Fibroblast of lung (primary cell): ENCODE data around the gene FMNL2. TPM values are rescaled to one million over a fixed set of nuclear protein-coding genes. Genes with fewer than 3 reads are reported as not detected.

ENCODE experiments used
- DNase-seq, 2 donors: peaks; one replicate each; pipeline versions ENCODE4 v3.0.0 to v3.0.0-alpha.2; 2010; ENCODE audit warnings: low read depth in 2 of 2
- H2AFZ ChIP-seq: 2 replicates; pipeline ENCODE4 v1.5.1; 2012; ENCODE audit warnings: low read length, control low read depth, inconsistent platforms
- H3K27ac ChIP-seq: 2 replicates; pipeline ENCODE4 v1.5.1; 2011; ENCODE audit warnings: low read length, control low read depth; ENCODE audit not compliant: insufficient read depth
- H3K27me3 ChIP-seq: 2 replicates; pipeline ENCODE4 v1.5.1; 2011; ENCODE audit warnings: mild to moderate bottlenecking, low read length; ENCODE audit not compliant: control insufficient read depth, insufficient read depth
- H3K36me3 ChIP-seq: 2 replicates; pipeline ENCODE4 v1.5.1; 2011; ENCODE audit warnings: low read length; ENCODE audit not compliant: control insufficient read depth, insufficient read depth
- H3K4me1 ChIP-seq: 2 replicates; pipeline ENCODE4 v1.5.1; 2011; ENCODE audit warnings: low read length; ENCODE audit not compliant: control insufficient read depth, insufficient read depth; ENCODE audit errors: extremely low read depth
- H3K4me2 ChIP-seq: 2 replicates; pipeline ENCODE4 v1.5.1; 2011; ENCODE audit warnings: low read length, control low read depth; ENCODE audit not compliant: insufficient read depth; ENCODE audit errors: extremely low read depth
- H3K4me3 ChIP-seq, 4 experiments: fragments of 200-600 bp in 1 of 4; sonication (generic) in 1 of 4; replicated peaks in 1 of 4; 2 replicates each; pipeline ENCODE4 v1.5.1; 2011 to 2016; ENCODE audit warnings: low read length in 4 of 4, low read depth in 3 of 4, mild to moderate bottlenecking in 3 of 4, control low read depth in 2 of 4, inconsistent platforms in 1 of 4, mixed read lengths in 1 of 4; ENCODE audit not compliant: insufficient read depth in 1 of 4; ENCODE audit errors: control extremely low read depth in 1 of 4
- H3K79me2 ChIP-seq: 2 replicates; pipeline ENCODE4 v1.5.1; 2012; ENCODE audit warnings: mild to moderate bottlenecking, low read length, inconsistent platforms; ENCODE audit not compliant: control insufficient read depth, insufficient read depth
- H3K9ac ChIP-seq: 2 replicates; pipeline ENCODE4 v1.5.1; 2011; ENCODE audit warnings: mild to moderate bottlenecking, low read length, control low read depth; ENCODE audit not compliant: insufficient read depth
- H3K9me3 ChIP-seq: 2 replicates; pipeline ENCODE4 v1.5.1; 2012; ENCODE audit warnings: low read depth, low read length; ENCODE audit not compliant: control insufficient read depth, insufficient read depth
- H4K20me1 ChIP-seq: 2 replicates; pipeline ENCODE4 v1.5.1; 2011; ENCODE audit warnings: low read length; ENCODE audit not compliant: control insufficient read depth, insufficient read depth; ENCODE audit errors: extremely low read depth
- EZH2 ChIP-seq: IDR thresholded peaks from 2 replicates; pipeline ENCODE4 v1.5.1; 2012; ENCODE audit warnings: low read length, control low read depth, mild to moderate bottlenecking; ENCODE audit errors: missing control alignments
- polyA plus RNA-seq, 2 donors: library from polyadenylated mRNA; depleted of rRNA in 1 of 2; stranded (reverse) in 1 of 2; unstranded in 1 of 2; fragments of >200 nt; gene quantifications; 2 replicates each; pipeline ENCODE4 v1.2.1, GENCODE V29; 2011 to 2012; ENCODE audit warnings: missing spikeins in 1 of 2
- total RNA-seq: library from RNA; depleted of rRNA; stranded (reverse); fragments of >200 nt; gene quantifications from 2 replicates; pipeline ENCODE4 v1.2.1, GENCODE V29; 2014
- TF ChIP-seq, protein P1 (sequence below), 2 donors: IDR thresholded peaks in 1 of 2; conservative IDR thresholded peaks in 1 of 2; 1 replicate in 1 of 2; 2 replicates in 1 of 2; pipeline ENCODE4 v1.5.1; 2011 to 2012; ENCODE audit warnings: low read length in 2 of 2, control low read depth in 1 of 2, inconsistent platforms in 1 of 2, low read depth in 1 of 2, mild to moderate bottlenecking in 1 of 2

The FMNL2 gene
- total and polyA plus RNA-seq, 2 donors (not counting 1 experiment from before 2014, with no cell fraction given): 12.0 to 30.2 TPM

GRCh38 chr2:152418688-152419087 is 83.7 kb downstream of the FMNL2 start:
- TF ChIP-seq EZH2: no peak
- TF ChIP-seq, protein P1, sequence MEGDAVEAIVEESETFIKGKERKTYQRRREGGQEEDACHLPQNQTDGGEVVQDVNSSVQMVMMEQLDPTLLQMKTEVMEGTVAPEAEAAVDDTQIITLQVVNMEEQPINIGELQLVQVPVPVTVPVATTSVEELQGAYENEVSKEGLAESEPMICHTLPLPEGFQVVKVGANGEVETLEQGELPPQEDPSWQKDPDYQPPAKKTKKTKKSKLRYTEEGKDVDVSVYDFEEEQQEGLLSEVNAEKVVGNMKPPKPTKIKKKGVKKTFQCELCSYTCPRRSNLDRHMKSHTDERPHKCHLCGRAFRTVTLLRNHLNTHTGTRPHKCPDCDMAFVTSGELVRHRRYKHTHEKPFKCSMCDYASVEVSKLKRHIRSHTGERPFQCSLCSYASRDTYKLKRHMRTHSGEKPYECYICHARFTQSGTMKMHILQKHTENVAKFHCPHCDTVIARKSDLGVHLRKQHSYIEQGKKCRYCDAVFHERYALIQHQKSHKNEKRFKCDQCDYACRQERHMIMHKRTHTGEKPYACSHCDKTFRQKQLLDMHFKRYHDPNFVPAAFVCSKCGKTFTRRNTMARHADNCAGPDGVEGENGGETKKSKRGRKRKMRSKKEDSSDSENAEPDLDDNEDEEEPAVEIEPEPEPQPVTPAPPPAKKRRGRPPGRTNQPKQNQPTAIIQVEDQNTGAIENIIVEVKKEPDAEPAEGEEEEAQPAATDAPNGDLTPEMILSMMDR (conservative IDR thresholded peaks at IDR 0.05 in 1 of 2, IDR thresholded peaks at IDR 0.05 in 1 of 2; ENCODE audit: low read depth in 1 of 2, low read length in 2 of 2): no peak
- Histone ChIP-seq H3K4me3 (no peak overlapping the region), H3K9ac (no peak overlapping the region), H3K4me2 (no peak overlapping the region), H4K20me1 (no peaks in the 10 kb centered on the region), H3K36me3 (no peaks in the 10 kb centered on the region), H3K9me3 (no peaks in the 10 kb centered on the region), H3K4me1 (peaks cover 13% of the 10 kb centered on the region), H3K27ac (no peak overlapping the region), H3K79me2 (peaks cover 5% of the 10 kb centered on the region), H3K27me3 (no peaks in the 10 kb centered on the region), H2AFZ (no peak overlapping the region)
- DNase-seq: peak; percentile 50 to 61

GRCh38 chr2:152419944-152420343 is 85.0 kb downstream of the FMNL2 start:
- H3K9ac ChIP-seq: no peak overlapping the region
- no peaks in the 10 kb centered on the region for H3K9me3 ChIP-seq
- DNase-seq: no peak
- no peaks in the 10 kb centered on the region for H3K36me3 ChIP-seq
- H2AFZ ChIP-seq: no peak overlapping the region
- H3K4me1 ChIP-seq: peaks cover 13% of the 10 kb centered on the region
- H3K4me3 ChIP-seq: no peak overlapping the region
- no peak overlapping the region for H3K4me2 ChIP-seq
- no peaks in the 10 kb centered on the region for H3K27me3 ChIP-seq
- H3K27ac ChIP-seq: no peak overlapping the region
- TF ChIP-seq EZH2: no peak
- TF ChIP-seq, protein P1 (conservative IDR thresholded peaks at IDR 0.05 in 1 of 2, IDR thresholded peaks at IDR 0.05 in 1 of 2; ENCODE audit: low read depth in 1 of 2, low read length in 2 of 2): no peak
- peaks cover 5% of the 10 kb centered on the region for H3K79me2 ChIP-seq
- H4K20me1 ChIP-seq: no peaks in the 10 kb centered on the region

DNA sequence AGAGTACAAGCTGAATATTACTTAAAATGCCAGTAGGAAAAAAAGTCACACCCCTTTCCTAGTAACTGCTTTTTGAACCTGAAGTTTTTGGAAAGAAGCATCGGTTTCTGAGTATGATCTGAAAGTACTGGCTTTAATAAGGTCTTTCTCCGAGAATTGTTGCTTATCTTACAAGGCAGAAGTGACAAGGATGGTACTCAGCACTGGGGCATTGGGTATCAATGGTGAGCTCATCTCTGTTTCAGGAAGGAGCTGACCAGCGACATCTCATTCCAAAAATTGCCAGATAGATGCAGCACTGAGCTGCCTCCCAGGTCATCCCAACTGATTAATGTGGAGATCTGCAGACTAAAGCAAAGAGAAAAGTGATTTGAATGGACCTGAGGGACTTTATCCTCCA is 85.4 kb downstream of the FMNL2 start:
- no peaks in the 10 kb centered on the region for H3K27me3 ChIP-seq
- no peak overlapping the region for H3K4me3 ChIP-seq
- H3K9me3 ChIP-seq: no peaks in the 10 kb centered on the region
- TF ChIP-seq, protein P1 (conservative IDR thresholded peaks at IDR 0.05 in 1 of 2, IDR thresholded peaks at IDR 0.05 in 1 of 2; ENCODE audit: low read depth in 1 of 2, low read length in 2 of 2): no peak
- no peak for TF ChIP-seq EZH2
- H3K4me2 ChIP-seq: no peak overlapping the region
- no peaks in the 10 kb centered on the region for H4K20me1 ChIP-seq
- H2AFZ ChIP-seq: no peak overlapping the region
- no peak overlapping the region for H3K9ac ChIP-seq
- no peaks in the 10 kb centered on the region for H3K36me3 ChIP-seq
- peaks cover 13% of the 10 kb centered on the region for H3K4me1 ChIP-seq
- H3K79me2 ChIP-seq: peaks cover 5% of the 10 kb centered on the region
- no peak overlapping the region for H3K27ac ChIP-seq
- no peak for DNase-seq
